Gastrocnemius medialis (tissue), 4 donors: Measurements from ENCODE around the gene SKA1. TPM values are rescaled to one million over a fixed set of nuclear protein-coding genes. Genes with fewer than 3 reads are reported as not detected.
"Not testable (repeated sequence)": the region's sequence is repeated elsewhere in the genome, so short reads cannot be mapped to it uniquely, and the experiment has no call there.

Experiments used
- ATAC-seq, 2 donors: fragments of 150-250 bp; one replicate each; pipeline ENCODE4 v1.9.1; 2016
- DNase-seq, 2 donors: peaks; one replicate each; pipeline ENCODE4 v3.0.0-alpha.2; 2019
- H3K27ac ChIP-seq, 4 donors: fragments of 200-600 bp; sonication (generic); 1 replicate in 1 of 4; 2 replicates in 3 of 4; pipeline ENCODE4 v1.5.1; 2016 to 2018; ENCODE audit warnings: mild to moderate bottlenecking in 2 of 4, moderate library complexity in 1 of 4
- H3K27me3 ChIP-seq, 3 donors: fragments of 200-600 bp; sonication (generic) in 2 of 3; 1 replicate in 1 of 3; 2 replicates in 2 of 3; pipeline versions ENCODE4 v1.5.1 to v1.6.0; 2016 to 2019; ENCODE audit warnings: mild to moderate bottlenecking in 1 of 3, moderate library complexity in 1 of 3
- H3K36me3 ChIP-seq, 2 donors: fragments of 200-600 bp; sonication (generic) in 1 of 2; one replicate each; pipeline ENCODE4 v1.5.1; 2017 to 2018
- H3K4me1 ChIP-seq, 2 donors: fragments of 200-600 bp; sonication (generic) in 1 of 2; one replicate each; pipeline ENCODE4 v1.5.1; 2016 to 2017; ENCODE audit warnings: mild to moderate bottlenecking in 2 of 2
- H3K4me3 ChIP-seq, 4 donors: fragments of 200-600 bp; sonication (generic) in 3 of 4; 1 replicate in 1 of 4; 2 replicates in 3 of 4; pipeline ENCODE4 v1.5.1; 2016 to 2019; ENCODE audit warnings: mild to moderate bottlenecking in 2 of 4
- H3K9me3 ChIP-seq, 3 donors: fragments of 200-600 bp; sonication (generic) in 2 of 3; 1 replicate in 1 of 3; 2 replicates in 2 of 3; pipeline ENCODE4 v1.5.1; 2016 to 2019
- CTCF ChIP-seq, 5 experiments: fragments of 450-650 bp in 3 of 5; fragments of 200-600 bp in 2 of 5; sonication (generic) in 2 of 5; IDR thresholded peaks in 4 of 5; conservative IDR thresholded peaks in 1 of 5; 1 replicate in 4 of 5; 2 replicates in 1 of 5; pipeline ENCODE4 v1.5.1; 2016 to 2019; ENCODE audit warnings: antibody characterized with exemption in 5 of 5, mild to moderate bottlenecking in 3 of 5, moderate library complexity in 3 of 5
- POLR2A ChIP-seq, 2 donors: fragments of 450-650 bp; IDR thresholded peaks; one replicate each; pipeline ENCODE4 v1.6.1; 2017; ENCODE audit warnings: antibody characterized with exemption in 2 of 2, mild to moderate bottlenecking in 2 of 2, moderate library complexity in 2 of 2
- in situ Hi-C, 4 donors: fragments of 200-750 bp; cut with MboI; loops; one replicate each; pipeline versions ENCODE4 v1.15.0 to v1.8.0; 2017; ENCODE audit warnings: low sequenced_read_pairs in 4 of 4
- intact Hi-C: fragments of 100-400 bp; cut with DNase I; formaldehyde crosslinking; loops from one replicate; pipeline ENCODE4 v1.15.1; 2023; ENCODE audit warnings: low total_unique reads
- total RNA-seq, 4 donors: library from RNA; depleted of rRNA; stranded (reverse); fragments of >200 nt; gene quantifications; one replicate each; pipeline versions ENCODE4 v1.1.0 to v1.2.3, GENCODE V29; 2016

The SKA1 gene
- total RNA-seq, 4 donors from 2014 or later: 0.15 to 0.16 TPM; not detected in 2

- ATAC-seq: no peak
- TF ChIP-seq CTCF (IDR thresholded peaks at IDR 0.05 in 4 of 5, conservative IDR thresholded peaks at IDR 0.05 in 1 of 5) (no peak), POLR2A (IDR thresholded peaks at IDR 0.05) (no peak)
- Histone ChIP-seq H3K36me3 (no peaks in the 10 kb centered on the region), H3K4me1 (no peaks in the 10 kb centered on the region), H3K27ac (no peak overlapping the region), H3K27me3 (peaks cover 18 to 43% (median 30%) of the 10 kb centered on the region in 3 donors), H3K9me3 (no peaks in the 10 kb centered on the region), H3K4me3 (no peak overlapping the region)
- in situ Hi-C loops: no loop called here
- no peak for DNase-seq
- intact Hi-C loops: no loop called here
Measured at GRCh38 chr18:50405582-50406271, 30.9 kb downstream of the SKA1 start.

- Histone ChIP-seq H3K36me3 (no peaks in the 10 kb centered on the region), H3K9me3 (no peaks in the 10 kb centered on the region), H3K4me3 (no peak overlapping the region), H3K27ac (no peak overlapping the region), H3K27me3 (peaks cover 0 to 15% (median 5%) of the 10 kb centered on the region in 3 donors), H3K4me1 (no peaks in the 10 kb centered on the region)
- TF ChIP-seq POLR2A (IDR thresholded peaks at IDR 0.05) (no peak), CTCF (IDR thresholded peaks at IDR 0.05 in 4 of 5, conservative IDR thresholded peaks at IDR 0.05 in 1 of 5) (no peak)
- in situ Hi-C loops (no loop called here), intact Hi-C loops (no loop called here)
- ATAC-seq (no peak), DNase-seq (no peak)
Measured at GRCh38 chr18:50409236-50409635, 34.4 kb downstream of the SKA1 start.

DNA sequence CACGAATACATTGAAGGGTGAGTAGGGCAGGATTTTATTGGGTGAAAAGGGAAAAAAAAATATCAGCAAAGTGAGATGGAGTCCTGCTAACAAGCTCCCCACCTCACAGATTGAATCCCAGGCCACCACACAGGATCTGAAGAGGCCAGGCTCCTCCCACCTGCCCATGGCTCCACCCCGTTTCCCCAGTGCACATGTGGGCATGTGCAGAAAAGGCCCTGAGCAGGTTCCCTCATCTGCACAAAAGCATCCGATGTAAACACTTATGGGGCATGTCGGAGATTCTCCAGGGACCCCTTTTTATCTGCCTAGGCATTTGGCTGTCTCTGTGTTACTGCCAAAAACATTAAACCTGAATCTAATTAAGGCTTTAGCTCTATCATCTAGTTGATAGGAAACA lies 35.2 kb downstream of the SKA1 start:
- intact Hi-C loops: no loop called here
- no peak for TF ChIP-seq POLR2A (IDR thresholded peaks at IDR 0.05)
- no peak for TF ChIP-seq CTCF (IDR thresholded peaks at IDR 0.05 in 4 of 5, conservative IDR thresholded peaks at IDR 0.05 in 1 of 5)
- DNase-seq (no peak), ATAC-seq (no peak)
- no peak overlapping the region for H3K4me3 ChIP-seq
- H3K4me1 ChIP-seq: no peaks in the 10 kb centered on the region
- in situ Hi-C loops: no loop called here
- peaks cover 0 to 15% (median 5%) of the 10 kb centered on the region in 3 donors for H3K27me3 ChIP-seq
- no peaks in the 10 kb centered on the region for H3K36me3 ChIP-seq
- H3K27ac ChIP-seq: no peak overlapping the region
- no peaks in the 10 kb centered on the region for H3K9me3 ChIP-seq

- Histone ChIP-seq H3K9me3 (no peaks in the 10 kb centered on the region), H3K27ac (no peak overlapping the region), H3K4me1 (no peaks in the 10 kb centered on the region), H3K36me3 (no peaks in the 10 kb centered on the region), H3K27me3 (peaks cover 0 to 15% (median 5%) of the 10 kb centered on the region in 3 donors), H3K4me3 (no peak overlapping the region)
- DNase-seq (no peak), ATAC-seq (no peak)
- intact Hi-C loops (no loop called here), in situ Hi-C loops (no loop called here)
- no peak for TF ChIP-seq POLR2A (IDR thresholded peaks at IDR 0.05)
- no peak for TF ChIP-seq CTCF (IDR thresholded peaks at IDR 0.05 in 4 of 5, conservative IDR thresholded peaks at IDR 0.05 in 1 of 5)
Measured at GRCh38 chr18:50410894-50411293, 36.0 kb downstream of the SKA1 start.

- DNase-seq, H3K27me3 ChIP-seq, intact Hi-C loops, ATAC-seq, H3K9me3 ChIP-seq, in situ Hi-C loops, H3K4me1 ChIP-seq, H3K4me3 ChIP-seq, H3K36me3 ChIP-seq, H3K27ac ChIP-seq: not testable (repeated sequence)
Measured at GRCh38 chr18:50416832-50417231, 42.0 kb downstream of the SKA1 start.

DNA sequence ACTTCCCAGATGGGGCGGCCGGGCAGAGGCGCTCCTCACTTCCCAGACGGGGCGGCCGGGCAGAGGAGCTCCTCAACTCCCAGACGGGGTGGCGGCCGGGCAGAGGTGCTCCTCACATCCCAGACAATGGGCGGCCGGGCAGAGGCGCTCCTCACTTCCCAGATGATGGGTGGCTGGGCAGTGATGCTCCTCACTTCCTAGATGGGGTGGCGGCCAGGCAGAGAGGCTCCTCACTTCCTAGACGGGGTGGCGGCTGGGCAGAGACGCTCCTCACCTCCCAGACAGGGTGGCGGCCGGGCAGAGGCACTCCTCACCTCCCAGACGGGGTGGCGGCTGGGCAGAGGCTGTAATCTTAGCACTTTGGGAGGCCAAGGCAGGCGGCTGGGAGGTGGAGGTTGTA lies 42.9 kb downstream of the SKA1 start:
- H3K27me3 ChIP-seq, H3K4me1 ChIP-seq, H3K27ac ChIP-seq, H3K36me3 ChIP-seq, intact Hi-C loops, H3K9me3 ChIP-seq, in situ Hi-C loops, H3K4me3 ChIP-seq, DNase-seq, ATAC-seq: not testable (repeated sequence)
